Endometrial microvascular endothelial cells (primary cell): ENCODE results near the gene ERRFI1. TPM values are rescaled to one million over a fixed set of nuclear protein-coding genes. Genes with fewer than 3 reads are reported as not detected.
"Not testable (repeated sequence)": the region's sequence is repeated elsewhere in the genome, so short reads cannot be mapped to it uniquely, and the experiment has no call there.

ENCODE experiments used
- in situ Hi-C: cut with HindIII; loops from 2 replicates; pipeline ENCODE4 v1.10.0; 2017; ENCODE audit warnings: low sequenced_read_pairs, low pct_unique_long_range_greater_than_20kb; ENCODE audit errors: inconsistent ontology term
- total RNA-seq: library from RNA; depleted of rRNA; stranded (reverse); fragments of >200 nt; gene quantifications from one replicate; pipeline ENCODE4 v1.2.3, GENCODE V29; 2015; ENCODE audit errors: inconsistent ontology term

ERRFI1 gene
- total RNA-seq, 1 donor from 2014 or later, result 18.5 TPM

- in situ Hi-C loops, result no loop called here
Measured at GRCh38 chr1:7991504-7992440, 34.3 kb downstream of the ERRFI1 start.

DNA sequence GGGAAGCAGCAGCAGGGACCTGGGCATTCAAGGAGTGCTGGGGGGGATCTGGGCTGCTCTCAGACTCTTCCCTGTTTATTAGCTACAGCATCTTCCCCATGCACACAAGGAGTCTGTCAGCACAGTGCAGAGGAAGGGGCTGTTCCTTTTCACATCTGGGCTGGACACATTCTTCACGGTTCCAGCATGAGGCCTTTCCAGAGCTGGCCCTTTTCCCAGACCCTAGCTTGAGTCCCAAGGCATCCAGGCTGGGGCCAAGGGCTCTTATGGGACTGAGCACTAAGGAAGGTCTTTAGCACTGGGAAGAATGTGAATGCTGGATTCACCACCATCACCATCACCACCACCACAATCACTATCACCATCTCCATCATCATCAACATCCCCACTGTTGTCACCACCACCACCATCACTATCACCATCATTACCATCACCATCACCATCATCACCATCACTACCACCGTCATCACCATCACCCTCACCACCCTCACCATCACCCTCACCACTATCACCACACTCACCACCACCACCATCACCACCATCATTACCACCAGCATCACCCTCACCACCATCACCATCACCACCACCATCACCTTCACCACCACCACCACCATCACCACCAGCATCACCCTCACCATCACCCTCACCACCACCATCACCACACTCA is 36.2 kb downstream of the ERRFI1 start:
- in situ Hi-C loops, result no loop called here

DNA sequence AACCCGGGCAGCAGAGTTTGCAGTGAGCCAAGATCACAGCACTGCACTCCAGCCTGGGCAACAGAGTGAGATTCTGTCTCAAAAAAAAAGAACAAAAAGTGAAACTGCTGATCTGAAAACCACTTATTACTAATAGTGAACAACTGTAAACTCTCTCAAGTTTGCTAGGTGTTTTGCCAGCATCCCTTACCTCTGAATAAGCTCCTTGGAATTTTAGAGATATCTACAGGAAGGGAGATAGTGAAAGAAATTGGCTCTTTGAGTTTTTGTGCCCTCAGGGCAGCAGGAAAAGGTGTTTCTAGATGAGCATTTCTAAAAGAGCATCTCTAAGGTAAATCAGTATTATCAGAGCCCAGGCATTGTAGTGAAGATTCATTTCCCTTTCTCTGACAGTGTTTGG is 37.5 kb downstream of the ERRFI1 start:
- in situ Hi-C loops, result no loop called here

- in situ Hi-C loops, result no loop called here
Measured at GRCh38 chr1:7987528-7987927, 38.6 kb downstream of the ERRFI1 start.

GRCh38 chr1:7985851-7986612 is 40.1 kb downstream of the ERRFI1 start:
- in situ Hi-C loops, result no loop called here

DNA sequence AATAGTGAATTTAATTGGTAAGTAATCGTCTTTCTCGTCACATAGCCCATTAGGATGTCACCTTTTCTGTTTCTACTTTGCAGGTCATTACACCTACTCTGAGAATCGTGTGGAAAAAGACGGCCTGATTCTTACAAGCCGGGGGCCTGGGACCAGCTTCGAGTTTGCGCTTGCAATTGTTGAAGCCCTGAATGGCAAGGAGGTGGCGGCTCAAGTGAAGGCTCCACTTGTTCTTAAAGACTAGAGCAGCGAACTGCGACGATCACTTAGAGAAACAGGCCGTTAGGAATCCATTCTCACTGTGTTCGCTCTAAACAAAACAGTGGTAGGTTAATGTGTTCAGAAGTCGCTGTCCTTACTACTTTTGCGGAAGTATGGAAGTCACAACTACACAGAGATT is 41.3 kb downstream of the ERRFI1 start:
- in situ Hi-C loops, result no loop called here

DNA sequence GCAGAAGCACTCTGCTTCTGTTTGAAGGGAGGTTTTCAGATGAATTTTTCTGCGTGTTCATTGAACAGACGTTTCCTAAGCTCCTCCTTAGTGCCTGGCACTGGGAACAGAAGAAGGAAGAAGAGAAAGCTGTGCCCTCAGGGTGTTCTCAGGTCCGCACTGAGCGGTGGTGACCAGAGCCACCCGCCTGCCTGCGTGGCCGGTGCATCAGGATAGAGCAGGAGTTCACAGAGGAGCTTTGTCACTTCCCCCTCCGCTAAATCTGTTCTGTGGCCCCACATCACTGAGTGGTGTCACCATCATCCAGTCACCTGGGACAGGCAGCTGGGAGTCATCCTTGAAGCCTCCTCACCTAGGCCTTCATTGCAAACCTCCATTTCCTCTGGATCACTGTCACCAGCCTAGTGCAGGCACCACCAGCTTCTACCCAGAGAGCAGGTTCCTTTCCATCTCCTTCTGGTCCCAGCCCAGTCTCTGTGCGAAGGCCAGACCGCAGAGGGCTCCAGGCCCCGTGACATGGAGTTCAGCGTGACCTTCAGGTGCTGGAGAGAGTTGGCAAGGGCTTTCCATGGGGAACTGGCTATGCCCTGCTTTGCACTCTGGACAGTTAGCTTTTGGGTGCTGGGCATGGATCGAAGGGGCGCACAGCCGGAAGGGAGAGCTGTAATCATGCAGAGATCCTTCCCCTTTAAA is 42.9 kb downstream of the ERRFI1 start:
- in situ Hi-C loops, result no loop called here

DNA sequence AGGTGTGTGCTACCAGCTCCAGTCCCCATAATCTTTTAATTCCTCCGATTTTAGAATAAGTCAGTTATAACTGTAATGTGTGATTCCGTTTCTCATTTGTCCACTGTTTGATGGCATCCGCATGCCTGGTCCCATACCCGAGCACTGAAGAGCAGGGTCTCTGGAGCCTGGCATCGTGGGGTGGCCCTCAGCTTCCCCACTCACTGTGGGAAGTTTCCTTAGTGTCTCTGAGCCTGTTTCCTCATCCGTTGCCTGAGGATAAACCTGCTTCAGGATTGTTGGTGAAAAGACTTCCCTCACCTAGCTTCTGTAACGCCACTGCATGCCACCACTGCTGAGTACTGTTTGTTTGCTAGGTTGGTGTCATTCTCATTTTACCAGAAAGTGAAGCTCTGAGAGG is 45.1 kb downstream of the ERRFI1 start:
- in situ Hi-C loops, result no loop called here

DNA sequence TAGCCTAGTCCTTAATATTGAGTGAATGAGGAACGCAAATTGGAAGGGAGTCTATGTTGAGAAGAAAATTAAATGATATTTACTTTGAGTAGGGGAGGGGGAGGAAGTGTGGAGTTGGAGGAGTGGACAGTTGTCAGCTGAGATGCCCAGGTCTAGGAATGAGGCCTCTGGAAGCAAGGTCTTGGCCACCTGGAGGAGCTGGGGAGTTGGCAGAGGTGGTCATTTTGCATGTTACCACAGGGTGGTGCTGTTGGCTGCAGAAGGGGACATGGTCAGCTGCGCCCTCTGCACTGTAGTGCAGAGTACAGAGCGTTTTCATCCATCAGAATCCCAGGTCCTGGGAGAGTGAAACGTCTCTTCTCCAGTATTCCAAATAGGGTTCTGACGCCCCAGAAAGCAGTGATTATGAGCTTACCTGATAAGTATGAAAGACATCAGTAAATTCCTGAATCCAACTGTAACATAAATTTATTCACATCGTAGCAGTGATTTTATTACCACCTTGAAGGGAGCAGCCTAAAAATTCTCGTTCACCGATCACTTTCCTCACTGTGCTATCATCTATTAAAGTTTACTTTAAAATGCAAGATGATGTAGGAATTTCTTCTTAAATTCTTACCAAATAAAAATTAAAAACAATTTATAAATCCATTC is 50.8 kb downstream of the ERRFI1 start:
- in situ Hi-C loops, result no loop called here

GRCh38 chr1:7973086-7973485 is 53.0 kb downstream of the ERRFI1 start:
- in situ Hi-C loops, result no loop called here

DNA sequence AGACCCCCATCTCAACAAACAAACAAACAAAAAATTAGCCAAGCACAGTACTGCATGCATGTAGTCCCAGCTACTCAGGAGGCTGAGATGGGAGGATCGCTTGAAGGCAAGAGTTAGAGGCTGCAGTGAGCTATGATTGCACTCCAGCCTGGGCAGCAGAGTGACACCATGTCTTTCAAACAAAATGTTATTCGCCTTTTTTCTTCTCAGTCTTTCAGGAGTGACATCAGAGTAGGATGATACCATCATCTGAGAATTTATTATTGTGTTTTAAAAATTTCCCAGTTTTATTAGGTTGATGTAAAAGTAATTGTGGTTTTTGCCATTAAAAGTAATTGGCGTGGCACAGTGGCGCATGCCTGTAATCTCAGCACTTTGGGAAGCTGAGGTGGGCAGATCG is 53.8 kb downstream of the ERRFI1 start:
- in situ Hi-C loops, result no loop called here

DNA sequence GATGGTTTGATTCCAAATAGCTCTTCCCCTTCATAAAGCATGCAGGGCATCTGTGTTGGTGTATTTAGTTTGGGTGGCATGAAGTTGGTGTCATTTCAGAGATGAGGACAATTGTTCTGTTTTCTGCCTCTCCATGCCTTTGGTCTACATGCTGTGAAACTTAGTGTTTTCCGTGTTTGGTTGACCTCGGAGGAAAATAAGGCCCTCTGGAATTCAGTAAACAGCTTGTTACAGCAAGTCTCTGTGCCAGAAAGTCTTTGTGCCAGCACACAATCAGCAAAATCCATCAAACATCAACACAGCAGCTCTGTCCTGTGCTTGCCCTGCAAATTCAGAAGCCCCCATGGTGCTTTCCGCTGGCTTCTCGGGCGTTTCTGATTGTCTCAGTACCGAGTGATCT is 55.1 kb downstream of the ERRFI1 start:
- in situ Hi-C loops, result no loop called here

DNA sequence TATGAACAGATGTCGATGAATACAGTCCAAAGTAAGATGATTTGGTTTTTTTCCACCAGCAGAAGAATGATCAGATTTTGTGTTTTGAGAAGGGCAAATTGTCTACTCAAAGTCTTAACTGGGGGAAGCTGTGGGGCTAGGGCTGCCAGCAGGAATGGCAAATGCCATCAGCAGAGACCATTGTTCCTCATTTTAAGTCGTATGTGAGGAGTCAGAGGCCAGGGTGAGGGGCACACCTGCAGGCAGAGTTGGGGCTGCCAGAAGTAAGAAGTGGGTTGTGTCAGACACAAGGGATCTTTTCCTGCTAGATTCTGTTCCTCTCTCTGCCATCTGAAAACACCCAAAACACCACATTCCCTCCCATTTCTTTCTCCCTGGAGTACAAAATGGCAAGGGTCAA is 55.9 kb downstream of the ERRFI1 start:
- in situ Hi-C loops, result no loop called here

DNA sequence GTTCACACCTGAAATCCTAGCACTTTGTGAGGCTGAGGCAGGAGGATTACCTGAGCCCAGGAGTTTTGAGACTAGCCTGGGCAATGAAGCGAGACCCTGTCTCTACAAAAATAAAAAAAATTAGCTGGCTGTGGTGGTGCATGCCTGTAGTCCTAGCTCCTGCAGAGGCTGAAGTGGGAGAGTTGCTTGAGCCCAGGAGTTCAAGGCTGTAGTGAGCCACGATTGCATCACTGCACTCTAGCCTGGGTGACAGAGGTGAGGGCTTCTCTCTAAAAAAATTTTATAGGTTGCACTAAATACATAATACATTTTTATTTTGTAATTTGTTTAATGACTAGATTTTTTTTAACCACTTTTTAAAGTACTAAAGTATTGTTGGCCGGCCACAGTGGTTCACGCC is 58.5 kb downstream of the ERRFI1 start:
- in situ Hi-C loops, result no loop called here

DNA sequence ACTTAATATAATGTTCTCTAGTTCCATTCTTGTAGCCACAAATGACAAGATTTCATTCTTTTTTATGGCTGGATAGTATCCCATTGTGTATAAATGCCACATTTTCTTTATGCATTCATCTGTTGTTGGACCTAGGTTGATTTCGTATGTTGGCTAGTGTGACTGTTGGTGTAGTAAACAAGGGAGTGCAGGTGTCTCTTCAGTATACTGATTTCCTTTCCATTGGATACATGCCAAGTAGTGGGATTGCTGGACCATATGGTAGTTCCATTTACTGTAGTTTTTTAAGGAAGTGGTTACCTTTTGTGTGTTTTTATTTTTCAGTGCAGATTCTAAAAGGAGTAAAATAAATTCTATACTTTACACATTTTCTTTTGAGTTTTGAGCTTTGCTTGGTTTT is 58.9 kb downstream of the ERRFI1 start:
- in situ Hi-C loops, result no loop called here

DNA sequence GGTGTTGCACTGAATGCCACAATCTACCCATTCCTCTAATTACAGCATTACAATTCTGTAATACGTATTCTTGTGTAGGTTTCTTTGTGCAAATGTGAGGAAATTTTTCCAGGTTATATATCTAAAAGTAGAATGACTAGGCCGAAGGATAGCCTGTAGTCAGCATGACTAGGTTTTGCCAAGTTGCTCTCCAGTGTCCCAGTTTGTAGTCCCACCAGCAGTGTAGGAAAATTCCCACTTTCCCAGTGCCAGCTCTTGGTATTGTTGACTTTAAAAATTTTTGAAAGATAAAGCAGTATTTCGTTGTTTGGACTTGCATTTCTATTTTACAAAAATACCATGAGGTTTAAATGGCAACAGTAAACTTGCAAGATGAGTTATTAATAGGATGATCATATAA is 61.6 kb downstream of the ERRFI1 start:
- in situ Hi-C loops, result no loop called here

DNA sequence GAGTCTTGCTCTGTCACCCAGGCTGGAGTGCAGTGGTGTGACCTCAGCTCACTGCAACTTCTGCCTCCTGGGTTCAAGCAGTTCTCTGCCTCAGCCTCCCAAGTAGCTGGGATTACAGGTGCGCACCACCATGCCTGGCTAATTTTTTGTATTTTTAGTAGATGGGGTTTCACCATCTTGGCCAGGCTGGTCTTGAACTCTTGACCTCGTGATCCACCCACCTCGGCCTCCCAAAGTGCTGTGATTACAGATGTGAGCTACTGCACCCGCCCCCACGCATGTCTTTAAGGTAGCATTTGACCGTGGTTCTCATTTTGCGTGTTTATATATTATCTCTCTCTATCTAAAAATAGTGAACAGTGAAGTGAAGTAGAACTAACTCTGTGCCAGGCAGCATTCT is 62.3 kb downstream of the ERRFI1 start:
- in situ Hi-C loops, result not testable (repeated sequence)

- in situ Hi-C loops, result not testable (repeated sequence)
Measured at GRCh38 chr1:7963378-7963730, 62.8 kb downstream of the ERRFI1 start.
